H1 (cell line): ENCODE measurements around the gene MAGI2. TPM values are rescaled to one million over a fixed set of nuclear protein-coding genes. Genes with fewer than 3 reads are reported as not detected.

Experiments used
- CTCF ChIA-PET: fragments of 300-600 bp; sonication (Branson Sonifier 250); formaldehyde crosslinking; loops from one replicate; lab custom pipeline; 2021; ENCODE audit not compliant: partially characterized antibody; lab: Charles Lee
- POLR2A ChIA-PET: fragments of 300-600 bp; sonication (Branson Sonifier 250); formaldehyde crosslinking; loops from one replicate; lab custom pipeline; 2021; ENCODE audit warnings: inconsistent platforms; ENCODE audit not compliant: partially characterized antibody; lab: Charles Lee
- DNase-seq, 2 experiments: peaks; one replicate each; pipeline versions ENCODE4 v3.0.0 to v3.0.0-alpha.2; 2010 to 2022; ENCODE audit warnings: low spot score in 2 of 2, low read depth in 1 of 2, mixed read lengths in 1 of 2
- FAIRE-seq: peaks from 2 replicates; lab custom pipeline; 2011; peaks lifted over from hg19 to GRCh38; lab: Jason Lieb, UNC
- H2AFZ ChIP-seq: 2 replicates; pipeline ENCODE4 v1.8.1; 2012; ENCODE audit warnings: low read length, inconsistent platforms
- H2AK5ac ChIP-seq: 2 replicates; pipeline ENCODE4 v1.6.1; 2013; ENCODE audit warnings: low read depth, low read length
- H2BK120ac ChIP-seq: replicated peaks from 2 replicates; pipeline ENCODE3; 2013; ENCODE audit warnings: low read depth, low read length, inconsistent platforms
- H2BK12ac ChIP-seq: 2 replicates; pipeline ENCODE4 v1.6.1; 2013; ENCODE audit warnings: low read depth, low read length
- H2BK15ac ChIP-seq: 2 replicates; pipeline ENCODE4 v1.6.1; 2013; ENCODE audit warnings: low read length
- H2BK20ac ChIP-seq: 2 replicates; pipeline ENCODE4 v1.6.1; 2013; ENCODE audit warnings: low read length
- H2BK5ac ChIP-seq: 2 replicates; pipeline ENCODE4 v1.6.1; 2013; ENCODE audit warnings: low read depth, low read length
- H3K14ac ChIP-seq: 2 replicates; pipeline ENCODE4 v1.6.1; 2013; ENCODE audit warnings: inconsistent platforms; ENCODE audit not compliant: insufficient read length
- H3K18ac ChIP-seq: 2 replicates; pipeline ENCODE4 v1.6.1; 2013; ENCODE audit warnings: low read length; ENCODE audit errors: extremely low read depth
- H3K23ac ChIP-seq: 2 replicates; pipeline ENCODE4 v1.6.1; 2013; ENCODE audit warnings: inconsistent platforms; ENCODE audit not compliant: insufficient read length
- H3K23me2 ChIP-seq: 2 replicates; pipeline ENCODE4 v1.6.1; 2013; ENCODE audit warnings: low read depth, low read length
- H3K27ac ChIP-seq: 2 replicates; pipeline ENCODE4 v1.6.1; 2011; ENCODE audit warnings: low read depth, low read length, inconsistent platforms
- H3K27me3 ChIP-seq, 4 experiments: replicated peaks in 1 of 4; 1 replicate in 1 of 4; 2 replicates in 3 of 4; pipeline versions ENCODE4 v1.6.1 to v1.8.1; 2011 to 2013; ENCODE audit warnings: low read length in 3 of 4, mild to moderate bottlenecking in 3 of 4, inconsistent platforms in 2 of 4, mixed read lengths in 2 of 4, moderate library complexity in 1 of 4; ENCODE audit not compliant: control insufficient read depth in 3 of 4, insufficient read depth in 3 of 4; ENCODE audit errors: extremely low read depth in 1 of 4
- H3K36me3 ChIP-seq, 4 experiments: 2 replicates each; pipeline versions ENCODE4 v1.6.1 to v1.8.1; 2011 to 2013; ENCODE audit warnings: mild to moderate bottlenecking in 4 of 4, low read length in 3 of 4, moderate library complexity in 2 of 4, control low read depth in 1 of 4, inconsistent platforms in 1 of 4; ENCODE audit not compliant: insufficient read depth in 4 of 4, control insufficient read depth in 2 of 4
- H3K4ac ChIP-seq: replicated peaks from 2 replicates; pipeline ENCODE3; 2013; ENCODE audit warnings: low read length, low read depth, mixed read lengths, inconsistent platforms; ENCODE audit not compliant: insufficient read length
- H3K4me1 ChIP-seq, 4 experiments: replicated peaks in 1 of 4; 1 replicate in 1 of 4; 2 replicates in 3 of 4; pipeline versions ENCODE4 v1.6.1 to v1.8.1; 2011 to 2013; ENCODE audit warnings: low read length in 3 of 4, inconsistent platforms in 2 of 4, mixed read lengths in 1 of 4; ENCODE audit not compliant: insufficient read depth in 4 of 4, control insufficient read depth in 3 of 4
- H3K4me2 ChIP-seq, 2 experiments: 2 replicates each; pipeline versions ENCODE4 v1.6.1 to v1.8.1; 2011 to 2013; ENCODE audit warnings: low read depth in 2 of 2, low read length in 2 of 2, control low read depth in 1 of 2, inconsistent platforms in 1 of 2, mild to moderate bottlenecking in 1 of 2; ENCODE audit not compliant: insufficient read depth in 1 of 2
- H3K4me3 ChIP-seq, 4 experiments: fragments of 200-600, 300-600 bp in 1 of 4; sonication (generic), shearing (Covaris generic), sonication (Bioruptor Twin) in 1 of 4; 2 replicates each; pipeline versions ENCODE4 v1.5.1 to v1.8.1; 2011 to 2016; ENCODE audit warnings: low read length in 4 of 4, low read depth in 3 of 4, control low read depth in 2 of 4, inconsistent platforms in 2 of 4, mild to moderate bottlenecking in 2 of 4, mixed read lengths in 1 of 4, moderate library complexity in 1 of 4; ENCODE audit not compliant: insufficient read depth in 2 of 4; ENCODE audit errors: extremely low read depth in 1 of 4
- H3K56ac ChIP-seq: replicated peaks from 2 replicates; pipeline ENCODE3; 2013; ENCODE audit warnings: low read depth, mild to moderate bottlenecking, mixed read lengths, low read length, inconsistent platforms; ENCODE audit not compliant: insufficient read length
- H3K79me1 ChIP-seq: 2 replicates; pipeline ENCODE4 v1.6.1; 2013; ENCODE audit warnings: low read depth, low read length, control low read depth
- H3K79me2 ChIP-seq, 2 experiments: 2 replicates each; pipeline versions ENCODE4 v1.6.1 to v1.8.1; 2012 to 2013; ENCODE audit warnings: low read length in 2 of 2, mild to moderate bottlenecking in 2 of 2, inconsistent platforms in 1 of 2; ENCODE audit not compliant: insufficient read depth in 2 of 2, control insufficient read depth in 1 of 2
- H3K9ac ChIP-seq, 4 experiments: replicated peaks in 1 of 4; 1 replicate in 1 of 4; 2 replicates in 3 of 4; pipeline versions ENCODE4 v1.6.1 to v1.8.1; 2011 to 2013; ENCODE audit warnings: low read depth in 3 of 4, low read length in 3 of 4, control low read depth in 2 of 4, mild to moderate bottlenecking in 2 of 4, moderate library complexity in 2 of 4, inconsistent platforms in 1 of 4; ENCODE audit errors: extremely low read depth in 1 of 4
- H3K9me3 ChIP-seq, 2 experiments: 2 replicates each; pipeline versions ENCODE4 v1.6.1 to v1.8.1; 2012 to 2013; ENCODE audit warnings: mild to moderate bottlenecking in 2 of 2, moderate library complexity in 2 of 2, control low read depth in 1 of 2, inconsistent platforms in 1 of 2, low read depth in 1 of 2, low read length in 1 of 2, mixed read lengths in 1 of 2; ENCODE audit not compliant: insufficient read depth in 2 of 2
- H4K20me1 ChIP-seq, 2 experiments: replicated peaks in 1 of 2; 2 replicates each; pipeline versions ENCODE3 to v1.8.1; 2011 to 2013; ENCODE audit warnings: inconsistent platforms in 2 of 2, low read length in 2 of 2, mild to moderate bottlenecking in 1 of 2; ENCODE audit not compliant: insufficient read depth in 2 of 2, control insufficient read depth in 1 of 2
- H4K5ac ChIP-seq: 2 replicates; pipeline ENCODE4 v1.6.1; 2013; ENCODE audit warnings: low read length, low read depth, mixed read lengths, inconsistent platforms; ENCODE audit not compliant: insufficient read length
- H4K8ac ChIP-seq: 2 replicates; pipeline ENCODE4 v1.8.0; 2013; ENCODE audit warnings: mild to moderate bottlenecking, moderate library complexity, low read length, inconsistent platforms; ENCODE audit not compliant: insufficient read depth; ENCODE audit errors: extremely low read depth
- H4K91ac ChIP-seq: replicated peaks from 2 replicates; pipeline ENCODE3; 2013; ENCODE audit warnings: low read length, mixed read lengths, inconsistent platforms; ENCODE audit not compliant: insufficient read length
- ATF2 ChIP-seq: IDR thresholded peaks from 2 replicates; pipeline ENCODE4 v1.6.1; 2012; ENCODE audit warnings: low read length, inconsistent platforms
- BRCA1 ChIP-seq: IDR thresholded peaks from 2 replicates; pipeline ENCODE4 v1.6.1; 2012; ENCODE audit warnings: low read depth, low read length, improper control_type of control experiment
- CBX8 ChIP-seq: fragments of 300-800, 300-1000 bp; sonication (generic); IDR thresholded peaks from 2 replicates; pipeline ENCODE4 v1.7.1; 2016; ENCODE audit warnings: low read depth, low read length, borderline replicate concordance
- CEBPB ChIP-seq: IDR thresholded peaks from 2 replicates; pipeline ENCODE4 v1.6.1; 2012; ENCODE audit warnings: low read depth, low read length
- CTCF ChIP-seq, 3 experiments: IDR thresholded peaks; 1 replicate in 2 of 3; 2 replicates in 1 of 3; pipeline versions ENCODE4 v1.5.1 to v1.6.1; 2011; ENCODE audit warnings: low read length in 3 of 3, mild to moderate bottlenecking in 3 of 3, inconsistent platforms in 2 of 3, low read depth in 1 of 3, moderate library complexity in 1 of 3; ENCODE audit not compliant: insufficient read depth in 1 of 3; ENCODE audit errors: control extremely low read depth in 1 of 3
- GTF2F1 ChIP-seq: IDR thresholded peaks from 2 replicates; pipeline ENCODE4 v1.6.1; 2012; ENCODE audit warnings: low read depth, low read length, improper control_type of control experiment, borderline replicate concordance
- POU5F1 ChIP-seq: IDR thresholded peaks from 2 replicates; pipeline ENCODE4 v1.6.1; 2011; ENCODE audit warnings: low read depth, mild to moderate bottlenecking, low read length, moderate library complexity
- SIX5 ChIP-seq: IDR thresholded peaks from 2 replicates; pipeline ENCODE4 v1.6.1; 2011; ENCODE audit warnings: mild to moderate bottlenecking, low read depth, low read length
- USF2 ChIP-seq: IDR thresholded peaks from 2 replicates; pipeline ENCODE4 v1.6.1; 2011; ENCODE audit warnings: low read length, improper control_type of control experiment
- WGBS, 2 experiments: shearing (Covaris generic) in 1 of 2; methylation state at CpG; one replicate each; pipeline versions ENCODE4 v1.1.6 to v1.1.7; 2013 to 2015; ENCODE audit warnings: low lambda C conversion rate in 2 of 2, mixed read lengths in 2 of 2, inconsistent platforms in 1 of 2, low coverage in 1 of 2, missing lambda C conversion rate in 1 of 2; ENCODE audit not compliant: insufficient replicate concordance in 2 of 2, insufficient coverage in 1 of 2, insufficient read length in 1 of 2; ENCODE audit errors: extremely low coverage in 1 of 2, missing lambda C conversion rate in 1 of 2; 5-methylcytosine and 5-hydroxymethylcytosine counted together
- polyA plus RNA-seq, 7 experiments: library from polyadenylated mRNA; depleted of rRNA in 3 of 7; stranded (reverse) in 5 of 7; unstranded in 2 of 7; fragments of >200 nt in 5 of 7; fragments of 200-250 nt in 2 of 7; gene quantifications; 1 replicate in 5 of 7; 2 replicates in 1 of 7; 4 replicates in 1 of 7; pipeline versions ENCODE4 v1.2.1 to v1.2.3, GENCODE V29; 2011 to 2013; ENCODE audit warnings: missing spikeins in 2 of 7, mixed read lengths in 2 of 7
- total RNA-seq: library from RNA; stranded (reverse); fragmentation: NEBNext Ultra II Directional; extraction: Animal tissue kit (Norgen Biotek cat#: 25700); gene quantifications from 2 replicates; pipeline ENCODE4 v1.2.1, GENCODE V29; 2021

MAGI2 gene
- total and polyA plus RNA-seq, 2 of the 8 experiments (the other 6 are each of a cell fraction or from before 2014, with no cell fraction given) = 6.0 to 27.3 TPM

- Histone ChIP-seq H3K23ac (no peak overlapping the region), H2AK5ac (no peak overlapping the region), H3K4ac (no peak overlapping the region), H3K14ac (no peak overlapping the region), H3K56ac (no peak overlapping the region), H3K4me2 (no peak overlapping the region), H4K20me1 (no peaks in the 10 kb centered on the region), H3K79me2 (no peaks in the 10 kb centered on the region), H4K5ac (no peak overlapping the region), H2BK120ac (no peak overlapping the region), H4K8ac (no peak overlapping the region), H2AFZ (no peak overlapping the region), H3K18ac (no peak overlapping the region), H3K36me3 (no peaks in the 10 kb centered on the region), H3K23me2 (no peaks in the 10 kb centered on the region), H4K91ac (no peak overlapping the region), H2BK5ac (no peak overlapping the region), H3K27me3 (no peaks in the 10 kb centered on the region), H3K9ac (no peak overlapping the region), H2BK12ac (no peak overlapping the region), H3K9me3 (no peaks in the 10 kb centered on the region), H2BK20ac (no peak overlapping the region), H2BK15ac (no peak overlapping the region), H3K79me1 (no peaks in the 10 kb centered on the region), H3K27ac (no peak overlapping the region), H3K4me3 (no peak overlapping the region), H3K4me1 (no peaks in the 10 kb centered on the region)
- 89% methylated on average over 2 of the region's 2 CpGs; no CpG with 5 or more reads in 1 of the 2 experiments for WGBS, 2 experiments
- DNase-seq = no peak
- no peak for FAIRE-seq
- ChIA-PET POLR2A (no interaction called here), CTCF (no interaction called here)
- TF ChIP-seq SIX5 (no peak), USF2 (no peak), BRCA1 (no peak), CTCF (IDR thresholded peaks at IDR 0.05; ENCODE audit: control extremely low read depth in 1 of 3, insufficient read depth in 1 of 3, low read depth in 1 of 3, low read length in 3 of 3) (no peak), ATF2 (no peak), POU5F1 (no peak), GTF2F1 (no peak), CEBPB (no peak), CBX8 (no peak)
Observed at GRCh38 chr7:79403451-79403850, 50.0 kb downstream of the MAGI2 start.
